Transverse colon (tissue), 4 donors: ENCODE results near the gene NFE2L3. TPM values are rescaled to one million over a fixed set of nuclear protein-coding genes. Genes with fewer than 3 reads are reported as not detected.

ENCODE experiments used
- DNase-seq: peaks from one replicate; pipeline ENCODE4 v3.0.0-alpha.2; 2019
- H3K27ac ChIP-seq, 4 donors: fragments of 200-600 bp; sonication (generic); 2 replicates each; pipeline ENCODE4 v1.5.1; 2016 to 2018; ENCODE audit warnings: inconsistent platforms in 4 of 4
- H3K27me3 ChIP-seq: fragments of 200-600 bp; sonication (generic); 2 replicates; pipeline ENCODE4 v1.5.1; 2017; ENCODE audit warnings: inconsistent platforms
- H3K36me3 ChIP-seq, 4 donors: fragments of 200-600 bp; sonication (generic); 2 replicates each; pipeline ENCODE4 v1.5.1; 2017 to 2019; ENCODE audit warnings: inconsistent platforms in 4 of 4
- H3K4me1 ChIP-seq, 4 donors: fragments of 200-600 bp; sonication (generic); 2 replicates each; pipeline ENCODE4 v1.5.1; 2017 to 2020; ENCODE audit warnings: inconsistent platforms in 4 of 4
- H3K4me3 ChIP-seq, 4 donors: fragments of 200-600 bp; sonication (generic); 1 replicate in 1 of 4; 2 replicates in 3 of 4; pipeline versions ENCODE4 v1.5.1 to v1.6.1; 2017 to 2019; ENCODE audit warnings: inconsistent platforms in 4 of 4
- H3K9me3 ChIP-seq, 2 donors: fragments of 200-600 bp; sonication (generic); 2 replicates each; pipeline ENCODE4 v1.5.1; 2017 to 2019; ENCODE audit warnings: inconsistent platforms in 2 of 2
- EP300 ChIP-seq: sonication (generic); formaldehyde crosslinking; IDR thresholded peaks from one replicate; pipeline ENCODE4 v1.6.1; 2017; ENCODE audit warnings: antibody characterized with exemption, low read depth
- POLR2A ChIP-seq: fragments of 450-650 bp; IDR thresholded peaks from one replicate; pipeline ENCODE4 v1.6.1; 2016; ENCODE audit warnings: antibody characterized with exemption, mild to moderate bottlenecking, moderate library complexity
- POLR2AphosphoS5 ChIP-seq, 3 donors: sonication (generic); formaldehyde crosslinking; IDR thresholded peaks; one replicate each; pipeline ENCODE4 v1.6.1; 2016; ENCODE audit warnings: antibody characterized with exemption in 3 of 3
- WGBS, 2 donors: methylation state at CpG; one replicate each; pipeline ENCODE4 v1.1.5; 2018; ENCODE audit warnings: low coverage in 1 of 2; 5-methylcytosine and 5-hydroxymethylcytosine counted together
- in situ Hi-C, 4 donors: fragments of 200-750 bp; cut with MboI; loops; one replicate each; pipeline versions ENCODE4 v1.15.0 to v1.15.1; 2017; ENCODE audit warnings: low sequenced_read_pairs in 3 of 4, low pct_ligation_motif_present in 1 of 4, low pct_unique_long_range_greater_than_20kb in 1 of 4
- intact Hi-C: fragments of 100-400 bp; cut with DNase I; formaldehyde crosslinking; loops from one replicate; pipeline ENCODE4 v1.15.1; 2023; ENCODE audit warnings: low total_unique reads
- total RNA-seq, 4 donors: library from RNA; depleted of rRNA; stranded (reverse); fragments of >200 nt; gene quantifications; one replicate each; pipeline ENCODE4 v1.1.0, GENCODE V29; 2016
- TF ChIP-seq, protein P1 (sequence below), 5 experiments: fragments of 200-600 bp in 3 of 5; fragments of 450-650 bp in 2 of 5; sonication (generic) in 3 of 5; IDR thresholded peaks; 1 replicate in 2 of 5; 2 replicates in 3 of 5; pipeline ENCODE4 v1.5.1; 2016 to 2017; ENCODE audit warnings: antibody characterized with exemption in 5 of 5, inconsistent platforms in 3 of 5, mild to moderate bottlenecking in 2 of 5, moderate library complexity in 1 of 5

The NFE2L3 gene
- total RNA-seq, 4 donors from 2014 or later, result 1.4 to 11.4 (median 6.6) TPM

DNA sequence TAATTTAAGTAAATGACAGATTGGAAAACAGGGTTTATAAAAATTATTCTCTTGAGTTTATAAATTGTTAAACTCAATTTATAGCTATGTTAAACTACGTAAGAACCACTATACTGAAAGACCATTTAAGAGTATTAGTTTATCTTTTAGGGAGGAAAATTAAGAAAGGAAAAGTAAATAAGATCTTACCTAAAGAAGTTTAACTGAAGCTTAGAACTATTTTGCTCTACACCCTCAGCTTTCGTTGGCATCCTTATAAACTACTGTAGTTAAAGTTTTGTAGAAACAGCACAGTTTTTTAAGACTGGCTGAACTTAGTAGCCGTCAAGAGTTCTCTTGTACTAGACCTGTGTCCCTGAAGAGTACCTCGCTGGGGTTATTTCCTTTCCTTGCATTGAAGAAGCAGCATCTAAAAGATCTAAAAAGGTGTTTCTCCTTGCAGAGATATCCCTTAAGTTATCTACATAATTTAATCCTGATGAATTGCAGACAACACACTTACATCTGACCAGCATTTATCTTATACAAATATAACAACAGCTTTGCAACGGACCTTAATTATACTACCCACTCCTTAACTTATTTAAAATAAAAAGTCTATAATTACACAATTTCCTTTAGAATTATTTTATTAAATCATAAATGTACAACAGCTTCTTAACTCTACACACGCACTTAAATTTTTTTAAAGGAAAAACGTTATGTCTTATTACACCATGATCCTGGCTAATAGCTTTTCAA, 39.4 kb downstream of the NFE2L3 start:
- Histone ChIP-seq H3K27ac (no peak overlapping the region), H3K36me3 (peaks cover 0 to 79% (median 36%) of the 10 kb centered on the region in 4 donors), H3K9me3 (no peaks in the 10 kb centered on the region), H3K4me3 (no peak overlapping the region), H3K4me1 (peaks cover 27 to 54% (median 41%) of the 10 kb centered on the region in 4 donors), H3K27me3 (no peaks in the 10 kb centered on the region)
- TF ChIP-seq, protein P1, sequence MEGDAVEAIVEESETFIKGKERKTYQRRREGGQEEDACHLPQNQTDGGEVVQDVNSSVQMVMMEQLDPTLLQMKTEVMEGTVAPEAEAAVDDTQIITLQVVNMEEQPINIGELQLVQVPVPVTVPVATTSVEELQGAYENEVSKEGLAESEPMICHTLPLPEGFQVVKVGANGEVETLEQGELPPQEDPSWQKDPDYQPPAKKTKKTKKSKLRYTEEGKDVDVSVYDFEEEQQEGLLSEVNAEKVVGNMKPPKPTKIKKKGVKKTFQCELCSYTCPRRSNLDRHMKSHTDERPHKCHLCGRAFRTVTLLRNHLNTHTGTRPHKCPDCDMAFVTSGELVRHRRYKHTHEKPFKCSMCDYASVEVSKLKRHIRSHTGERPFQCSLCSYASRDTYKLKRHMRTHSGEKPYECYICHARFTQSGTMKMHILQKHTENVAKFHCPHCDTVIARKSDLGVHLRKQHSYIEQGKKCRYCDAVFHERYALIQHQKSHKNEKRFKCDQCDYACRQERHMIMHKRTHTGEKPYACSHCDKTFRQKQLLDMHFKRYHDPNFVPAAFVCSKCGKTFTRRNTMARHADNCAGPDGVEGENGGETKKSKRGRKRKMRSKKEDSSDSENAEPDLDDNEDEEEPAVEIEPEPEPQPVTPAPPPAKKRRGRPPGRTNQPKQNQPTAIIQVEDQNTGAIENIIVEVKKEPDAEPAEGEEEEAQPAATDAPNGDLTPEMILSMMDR (IDR thresholded peaks at IDR 0.05), result no peak
- TF ChIP-seq POLR2AphosphoS5 (IDR thresholded peaks at IDR 0.05), result no peak
- TF ChIP-seq EP300, result no peak
- no peak for TF ChIP-seq POLR2A
- 65 to 69% methylated on average over 7 of the region's 7 CpGs for WGBS, 2 donors
- in situ Hi-C loops, result loop anchor here in 2 of 4 donors (10.0 to 25.0 kb wide), 2 partner anchors 97 to 971 kb away; partner anchors contain the start of genes HOXA10 (in 2 of the 2), HOXA3 (in 2 of the 2), HOXA7 (in 2 of the 2) and HOXA9 (in 2 of the 2)
- DNase-seq, result no peak
- intact Hi-C loops, result no loop called here

DNA sequence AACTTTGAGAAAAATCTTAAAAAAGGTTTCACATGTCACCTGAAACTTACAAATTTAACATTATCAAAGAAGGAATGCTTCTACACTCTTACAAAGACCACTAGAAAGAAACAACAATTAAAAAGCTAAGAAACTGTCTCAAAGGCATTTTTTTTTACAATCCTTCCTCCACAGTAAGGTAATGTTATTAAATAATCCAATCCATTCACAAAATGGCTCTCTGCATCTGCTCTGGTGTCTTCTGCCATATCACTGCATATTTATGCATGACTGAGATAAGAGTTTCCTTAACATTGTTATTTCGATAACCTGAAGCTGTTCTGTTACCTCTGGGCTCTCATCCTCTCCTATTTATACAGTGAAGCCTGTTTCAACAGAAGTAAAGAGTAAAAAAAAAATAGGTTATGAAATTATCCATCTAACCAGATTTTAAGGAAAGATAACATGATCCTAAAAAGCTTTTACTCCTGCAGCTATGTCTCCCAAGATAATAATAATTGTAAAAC, 40.0 kb downstream of the NFE2L3 start:
- in situ Hi-C loops, result loop anchor here in 2 of 4 donors (10.0 to 25.0 kb wide), 2 partner anchors 97 to 970 kb away; partner anchors contain the start of genes HOXA10 (in 2 of the 2), HOXA3 (in 2 of the 2), HOXA7 (in 2 of the 2) and HOXA9 (in 2 of the 2)
- no peaks in the 10 kb centered on the region for H3K27me3 ChIP-seq
- no peaks in the 10 kb centered on the region for H3K9me3 ChIP-seq
- intact Hi-C loops, result no loop called here
- DNase-seq, result no peak
- 73 to 74% methylated on average over 1 of the region's 1 CpG for WGBS, 2 donors
- peaks cover 0 to 85% (median 39%) of the 10 kb centered on the region in 4 donors for H3K36me3 ChIP-seq
- no peak overlapping the region for H3K4me3 ChIP-seq
- TF ChIP-seq POLR2AphosphoS5 (IDR thresholded peaks at IDR 0.05) (no peak), POLR2A (no peak), EP300 (no peak)
- TF ChIP-seq, protein P1 (IDR thresholded peaks at IDR 0.05), result no peak
- peaks cover 33 to 60% (median 47%) of the 10 kb centered on the region in 4 donors for H3K4me1 ChIP-seq
- no peak overlapping the region for H3K27ac ChIP-seq

DNA sequence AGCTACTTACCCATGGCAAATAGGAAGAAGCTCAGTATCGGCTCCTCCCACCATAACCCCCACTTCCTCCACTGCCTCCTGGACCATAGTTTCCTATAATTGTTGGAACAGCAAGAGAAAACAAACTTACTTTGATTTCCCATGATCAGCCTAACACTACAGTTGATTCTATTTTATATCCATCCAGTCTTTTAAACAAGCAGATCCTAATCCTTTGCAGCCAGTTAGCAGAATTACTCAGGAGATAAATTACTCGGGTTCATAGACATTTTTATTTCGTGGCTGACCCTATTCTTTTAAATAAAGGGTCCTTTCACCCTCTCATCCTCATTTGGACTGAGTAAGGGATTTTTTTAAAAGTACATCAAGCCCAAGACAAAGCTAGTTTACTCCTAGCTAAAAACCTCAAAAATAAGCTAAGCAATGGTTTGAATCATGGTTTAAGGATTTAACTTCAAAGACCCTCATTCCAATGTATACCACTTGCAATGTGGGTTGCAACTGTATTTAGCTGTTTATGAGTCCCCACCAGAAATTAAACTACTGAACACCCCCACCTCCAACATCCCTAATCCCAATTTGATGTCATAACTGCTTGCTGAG, 40.6 kb downstream of the NFE2L3 start:
- TF ChIP-seq EP300, result no peak
- TF ChIP-seq, protein P1 (IDR thresholded peaks at IDR 0.05), result no peak
- TF ChIP-seq POLR2AphosphoS5 (IDR thresholded peaks at IDR 0.05), result no peak
- TF ChIP-seq POLR2A, result no peak
- no peak overlapping the region for H3K4me3 ChIP-seq
- intact Hi-C loops, result no loop called here
- DNase-seq, result peak; percentile 16
- no peak overlapping the region for H3K27ac ChIP-seq
- peaks cover 0 to 90% (median 39%) of the 10 kb centered on the region in 4 donors for H3K36me3 ChIP-seq
- 61 to 64% methylated on average over 3 of the region's 3 CpGs for WGBS, 2 donors
- H3K9me3 ChIP-seq, result no peaks in the 10 kb centered on the region
- no peaks in the 10 kb centered on the region for H3K27me3 ChIP-seq
- in situ Hi-C loops, result loop anchor here in 2 of 4 donors (10.0 to 25.0 kb wide), 2 partner anchors 98 to 970 kb away; partner anchors contain the start of genes HOXA10 (in 2 of the 2), HOXA3 (in 2 of the 2), HOXA7 (in 2 of the 2) and HOXA9 (in 2 of the 2)
- peaks cover 39 to 66% (median 52%) of the 10 kb centered on the region in 4 donors for H3K4me1 ChIP-seq
